Small intestine (tissue), 7 donors: ENCODE data around the gene PATE2. TPM values are rescaled to one million over a fixed set of nuclear protein-coding genes. Genes with fewer than 3 reads are reported as not detected.

ENCODE experiments used
- DNase-seq, 2 donors: peaks; one replicate each; pipeline versions ENCODE4 v3.0.0 to v3.0.0-alpha.2; 2013
- FAIRE-seq: peaks from 2 replicates; lab custom pipeline; 2012; peaks lifted over from hg19 to GRCh38; lab: Jason Lieb, UNC
- H3K27ac ChIP-seq, 3 donors: one replicate each; pipeline ENCODE4 v1.5.1; 2013; ENCODE audit warnings: low read length in 2 of 3, mild to moderate bottlenecking in 2 of 3, control low read depth in 1 of 3, inconsistent platforms in 1 of 3, low read depth in 1 of 3, moderate library complexity in 1 of 3
- H3K27me3 ChIP-seq, 3 donors: one replicate each; pipeline ENCODE4 v1.6.1; 2013; ENCODE audit warnings: low read length in 3 of 3, inconsistent platforms in 1 of 3; ENCODE audit not compliant: control insufficient read depth in 3 of 3, insufficient read depth in 3 of 3
- H3K36me3 ChIP-seq, 3 donors: one replicate each; pipeline ENCODE4 v1.6.1; 2013; ENCODE audit warnings: low read length in 3 of 3, inconsistent platforms in 1 of 3, low read depth in 1 of 3, mild to moderate bottlenecking in 1 of 3, moderate library complexity in 1 of 3; ENCODE audit not compliant: control insufficient read depth in 3 of 3, insufficient read depth in 2 of 3
- H3K4me1 ChIP-seq, 3 donors: one replicate each; pipeline ENCODE4 v1.6.1; 2013; ENCODE audit warnings: low read length in 2 of 3, inconsistent platforms in 1 of 3, low read depth in 1 of 3, mild to moderate bottlenecking in 1 of 3, moderate library complexity in 1 of 3; ENCODE audit not compliant: control insufficient read depth in 3 of 3, insufficient read depth in 2 of 3
- H3K4me3 ChIP-seq, 3 donors: one replicate each; pipeline ENCODE4 v1.5.1; 2013; ENCODE audit warnings: low read length in 3 of 3, control low read depth in 1 of 3, inconsistent platforms in 1 of 3, low read depth in 1 of 3, mild to moderate bottlenecking in 1 of 3, moderate library complexity in 1 of 3
- H3K9me3 ChIP-seq, 2 donors: one replicate each; pipeline ENCODE4 v1.6.1; 2013; ENCODE audit warnings: low read depth in 1 of 2, low read length in 1 of 2; ENCODE audit not compliant: control insufficient read depth in 2 of 2, insufficient read depth in 1 of 2
- WGBS, 3 donors: extraction: QIAGEN DNeasy Blood & Tissue Kit; methylation state at CpG; one replicate each; pipeline ENCODE4 v1.1.7; 2013; 5-methylcytosine and 5-hydroxymethylcytosine counted together
- polyA plus RNA-seq, 4 donors: library from polyadenylated mRNA; stranded (reverse) in 3 of 4; unstranded in 1 of 4; fragments of 200-250 nt in 3 of 4; fragments of 120-200 nt in 1 of 4; gene quantifications; one replicate each; pipeline versions ENCODE4 v1.2.1 to v1.2.3, GENCODE V29; 2013
- donor health status: healthy with polysubstance abuse.
- donor health status: control.
- donor health status: control.
- donor health status: Bipolar disorder and iron deficiency.
- donor health status: healthy.

PATE2 gene
- polyA plus RNA-seq, 4 donors: not detected

GRCh38 chr11:125773516-125773915 lies 5.1 kb downstream of the PATE2 start:
- Histone ChIP-seq H3K9me3 (no peaks in the 10 kb centered on the region), H3K36me3 (no peaks in the 10 kb centered on the region), H3K4me1 (no peaks in the 10 kb centered on the region), H3K27me3 (peaks cover 0 to 2% (median 0%) of the 10 kb centered on the region in 3 donors), H3K27ac (no peak overlapping the region), H3K4me3 (no peak overlapping the region)
- WGBS, 3 donors: 71 to 80% (median 74%) methylated on average over 3 of the region's 3 CpGs
- FAIRE-seq (no peak), DNase-seq (no peak)

- FAIRE-seq (no peak), DNase-seq (no peak)
- Histone ChIP-seq H3K4me3 (no peak overlapping the region), H3K27me3 (peaks cover 0 to 2% (median 0%) of the 10 kb centered on the region in 3 donors), H3K27ac (no peak overlapping the region), H3K36me3 (no peaks in the 10 kb centered on the region), H3K9me3 (no peaks in the 10 kb centered on the region), H3K4me1 (no peaks in the 10 kb centered on the region)
- 68 to 75% (median 71%) methylated on average over 3 of the region's 3 CpGs for WGBS, 3 donors
These were observed 5.7 kb downstream of the PATE2 start for GRCh38 chr11:125772834-125773505.

- Histone ChIP-seq H3K27me3 (peaks cover 0 to 2% (median 0%) of the 10 kb centered on the region in 3 donors), H3K4me3 (no peak overlapping the region), H3K36me3 (no peaks in the 10 kb centered on the region), H3K9me3 (no peaks in the 10 kb centered on the region), H3K27ac (no peak overlapping the region), H3K4me1 (no peaks in the 10 kb centered on the region)
- no peak for FAIRE-seq
- 62 to 77% (median 74%) methylated on average over 2 of the region's 2 CpGs for WGBS, 3 donors
- DNase-seq: no peak
These were observed 8.0 kb downstream of the PATE2 start for GRCh38 chr11:125770583-125770982.

- H3K27me3 ChIP-seq: peaks cover 0 to 2% (median 0%) of the 10 kb centered on the region in 3 donors
- no peak overlapping the region for H3K27ac ChIP-seq
- no peaks in the 10 kb centered on the region for H3K9me3 ChIP-seq
- DNase-seq (no peak), FAIRE-seq (no peak)
- 28 to 52% (median 34%) methylated on average over 10 of the region's 10 CpGs for WGBS, 3 donors
- H3K36me3 ChIP-seq: no peaks in the 10 kb centered on the region
- no peaks in the 10 kb centered on the region for H3K4me1 ChIP-seq
- H3K4me3 ChIP-seq: no peak overlapping the region
These were observed 10.1 kb downstream of the PATE2 start for GRCh38 chr11:125768336-125769046.

GRCh38 chr11:125766251-125766650 lies 12.4 kb downstream of the PATE2 start:
- FAIRE-seq (no peak), DNase-seq (no peak)
- no peak overlapping the region for H3K4me3 ChIP-seq
- no peak overlapping the region for H3K27ac ChIP-seq
- WGBS, 3 donors: 62 to 73% (median 71%) methylated on average over 1 of the region's 1 CpG
- no peaks in the 10 kb centered on the region for H3K9me3 ChIP-seq
- peaks cover 0 to 2% (median 0%) of the 10 kb centered on the region in 3 donors for H3K27me3 ChIP-seq
- no peaks in the 10 kb centered on the region for H3K36me3 ChIP-seq
- H3K4me1 ChIP-seq: no peaks in the 10 kb centered on the region

- Histone ChIP-seq H3K27me3 (no peaks in the 10 kb centered on the region), H3K36me3 (no peaks in the 10 kb centered on the region), H3K4me3 (no peak overlapping the region), H3K9me3 (no peaks in the 10 kb centered on the region), H3K4me1 (no peaks in the 10 kb centered on the region), H3K27ac (no peak overlapping the region)
- WGBS, 3 donors: 85 to 89% (median 86%) methylated on average over 2 of the region's 2 CpGs
- FAIRE-seq (no peak), DNase-seq (no peak)
These were observed 15.1 kb downstream of the PATE2 start for GRCh38 chr11:125763483-125763882.

- no peaks in the 10 kb centered on the region for H3K36me3 ChIP-seq
- DNase-seq: no peak
- 68 to 88% (median 84%) methylated on average over 1 of the region's 1 CpG for WGBS, 3 donors
- H3K27me3 ChIP-seq: no peaks in the 10 kb centered on the region
- H3K9me3 ChIP-seq: no peaks in the 10 kb centered on the region
- no peak for FAIRE-seq
- no peak overlapping the region for H3K4me3 ChIP-seq
- no peak overlapping the region for H3K27ac ChIP-seq
- H3K4me1 ChIP-seq: no peaks in the 10 kb centered on the region
These were observed 16.2 kb downstream of the PATE2 start for GRCh38 chr11:125762445-125762844.

GRCh38 chr11:125756050-125756449 lies 22.6 kb downstream of the PATE2 start:
- Histone ChIP-seq H3K27ac (no peak overlapping the region), H3K4me3 (no peak overlapping the region), H3K36me3 (no peaks in the 10 kb centered on the region), H3K27me3 (peaks cover 0 to 2% (median 0%) of the 10 kb centered on the region in 3 donors), H3K4me1 (no peaks in the 10 kb centered on the region), H3K9me3 (no peaks in the 10 kb centered on the region)
- FAIRE-seq (no peak), DNase-seq (no peak)
- WGBS, 3 donors: 63 to 78% (median 68%) methylated on average over 7 of the region's 7 CpGs
